GM21737 (cell line): ENCODE measurements around the gene SLC37A2.

Source experiments
- ATAC-seq: cut with Tn5 transposase; IDR thresholded peaks from one replicate; pipeline ENCODE4 v1.9.1; 2021; ENCODE audit warnings: mild to moderate bottlenecking, moderate library complexity; ENCODE audit not compliant: unreplicated experiment

The SLC37A2 gene

GRCh38 chr11:125070699-125071254, 7.7 kb downstream of the SLC37A2 start:
- ATAC-seq = peak; percentile 64

GRCh38 chr11:125071435-125071834, 8.3 kb downstream of the SLC37A2 start:
- no peak for ATAC-seq

- ATAC-seq = no peak
Observed at GRCh38 chr11:125071846-125072217, 8.7 kb downstream of the SLC37A2 start.

GRCh38 chr11:125072218-125072960, 9.3 kb downstream of the SLC37A2 start:
- ATAC-seq = peak; percentile 81

GRCh38 chr11:125072961-125073590, 10.0 kb downstream of the SLC37A2 start:
- no peak for ATAC-seq

GRCh38 chr11:125073616-125074483, 10.7 kb downstream of the SLC37A2 start:
- no peak for ATAC-seq

- no peak for ATAC-seq
Observed at GRCh38 chr11:125074511-125075241, 11.6 kb downstream of the SLC37A2 start.

- ATAC-seq = no peak
Observed at GRCh38 chr11:125075242-125075625, 12.1 kb downstream of the SLC37A2 start.

- ATAC-seq = no peak
Observed at GRCh38 chr11:125075900-125076317, 12.8 kb downstream of the SLC37A2 start.

GRCh38 chr11:125076378-125076945, 13.4 kb downstream of the SLC37A2 start:
- ATAC-seq = no peak

GRCh38 chr11:125078016-125078415, 14.9 kb downstream of the SLC37A2 start:
- ATAC-seq = no peak

GRCh38 chr11:125078516-125079140, 15.5 kb downstream of the SLC37A2 start:
- ATAC-seq = no peak

- ATAC-seq = no peak
Observed at GRCh38 chr11:125079151-125079877, 16.2 kb downstream of the SLC37A2 start.

GRCh38 chr11:125079878-125080530, 16.9 kb downstream of the SLC37A2 start:
- ATAC-seq = no peak

GRCh38 chr11:125080531-125080911, 17.4 kb downstream of the SLC37A2 start:
- no peak for ATAC-seq

- no peak for ATAC-seq
Observed at GRCh38 chr11:125081098-125081798, 18.1 kb downstream of the SLC37A2 start.

- ATAC-seq = no peak
Observed at GRCh38 chr11:125082040-125082439, 18.9 kb downstream of the SLC37A2 start.
